Fibroblast of peridontal ligament (primary cell): ENCODE measurements around the gene HS3ST3A1.
A peak's percentile ranks its signal among the peaks of the same experiment; 100 is the strongest.
"Not testable (repeated sequence)": the region's sequence is repeated elsewhere in the genome, so short reads cannot be mapped to it uniquely, and the experiment has no call there.

ENCODE experiments used
- DNase-seq: peaks from one replicate; pipeline ENCODE4 v3.0.0-alpha.2; 2010; ENCODE audit errors: extremely low read depth

Gene HS3ST3A1

GRCh38 chr17:13538841-13539411 is 62.8 kb downstream of the HS3ST3A1 start:
- DNase-seq: no peak

DNA sequence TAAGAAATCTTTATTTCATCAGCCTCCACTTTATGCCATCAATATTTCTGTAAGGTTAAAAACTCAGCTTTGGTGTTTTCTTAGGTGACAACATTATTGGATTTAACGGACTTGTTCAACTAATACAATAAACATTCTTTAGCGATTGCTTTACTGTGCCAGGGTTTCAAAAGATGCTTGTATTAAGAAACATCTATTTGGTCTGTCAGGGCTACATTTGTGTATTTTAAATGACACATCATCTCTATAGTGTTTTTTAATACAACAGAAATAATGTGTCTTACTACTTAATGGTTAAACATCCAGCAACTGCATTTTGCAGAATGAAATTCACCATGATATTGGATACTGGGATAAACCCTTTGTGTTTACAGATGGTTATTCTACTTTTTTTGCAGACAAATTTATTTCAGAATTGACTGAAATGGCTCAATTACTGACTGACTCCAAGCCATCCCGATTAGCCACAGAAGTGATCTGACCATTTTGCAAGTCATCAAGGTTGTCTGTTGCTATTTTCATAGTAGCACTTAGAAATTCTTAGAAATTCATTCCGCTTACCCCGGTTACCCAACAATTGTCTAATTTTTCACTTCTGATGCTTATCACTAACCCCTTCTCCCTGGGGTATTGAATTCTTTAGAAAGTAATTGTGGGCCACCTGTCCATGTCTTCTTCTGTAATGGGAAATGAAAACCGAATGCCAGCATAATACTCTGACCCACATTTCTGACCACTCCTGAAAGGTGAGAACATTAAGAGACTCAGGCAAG is 63.7 kb downstream of the HS3ST3A1 start:
- DNase-seq: no peak

GRCh38 chr17:13537167-13537731 is 64.5 kb downstream of the HS3ST3A1 start:
- no peak for DNase-seq

GRCh38 chr17:13534946-13535345 is 66.8 kb downstream of the HS3ST3A1 start:
- DNase-seq: no peak

DNA sequence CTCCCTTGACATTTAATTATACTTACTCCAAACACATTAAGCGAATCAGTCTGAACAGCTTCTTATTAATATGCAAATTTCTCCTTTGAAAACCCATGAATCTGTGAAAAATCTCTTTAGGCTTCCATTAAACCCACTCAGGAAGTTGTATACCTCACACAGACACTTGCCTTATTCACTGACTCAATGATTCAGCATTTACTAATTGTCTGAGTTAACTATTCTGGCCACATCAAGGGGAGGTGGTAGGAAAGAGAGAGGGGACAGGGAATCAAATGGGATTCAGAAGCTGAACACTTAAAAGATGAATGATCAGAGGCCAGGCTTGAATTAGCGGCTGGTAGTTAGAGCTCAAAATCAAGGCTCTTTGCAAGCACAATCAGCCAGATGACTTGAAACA is 70.0 kb downstream of the HS3ST3A1 start:
- no peak for DNase-seq

DNA sequence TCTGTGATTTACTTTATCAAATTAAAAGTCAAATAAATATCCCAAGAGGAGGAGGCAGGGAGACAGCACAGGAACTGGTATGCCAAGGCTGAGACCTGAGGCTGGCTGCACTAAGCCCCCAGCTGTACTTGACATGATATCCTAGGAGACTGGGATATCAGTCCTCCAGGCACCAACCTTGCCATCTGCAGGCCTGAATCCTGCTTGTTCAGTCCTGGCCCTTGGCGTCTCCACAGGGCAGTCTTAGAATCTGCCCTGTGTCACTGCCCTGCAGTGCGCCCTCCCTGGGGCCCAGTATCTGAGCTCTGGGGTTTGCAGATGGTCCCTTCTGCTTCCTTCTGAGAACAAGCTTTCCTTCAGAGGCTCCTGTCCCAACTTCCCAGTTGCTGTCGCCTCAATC is 75.9 kb downstream of the HS3ST3A1 start:
- no peak for DNase-seq

GRCh38 chr17:13523164-13523563 is 78.6 kb downstream of the HS3ST3A1 start:
- no peak for DNase-seq

- DNase-seq: no peak
Measured at GRCh38 chr17:13522749-13523148, 79.0 kb downstream of the HS3ST3A1 start.

GRCh38 chr17:13521784-13522183 is 79.9 kb downstream of the HS3ST3A1 start:
- no peak for DNase-seq

GRCh38 chr17:13520899-13521572 is 80.7 kb downstream of the HS3ST3A1 start:
- peak; percentile 99 for DNase-seq

GRCh38 chr17:13518261-13519000 is 83.3 kb downstream of the HS3ST3A1 start:
- peak; percentile 86 for DNase-seq

GRCh38 chr17:13513039-13513405 is 88.7 kb downstream of the HS3ST3A1 start:
- no peak for DNase-seq

DNA sequence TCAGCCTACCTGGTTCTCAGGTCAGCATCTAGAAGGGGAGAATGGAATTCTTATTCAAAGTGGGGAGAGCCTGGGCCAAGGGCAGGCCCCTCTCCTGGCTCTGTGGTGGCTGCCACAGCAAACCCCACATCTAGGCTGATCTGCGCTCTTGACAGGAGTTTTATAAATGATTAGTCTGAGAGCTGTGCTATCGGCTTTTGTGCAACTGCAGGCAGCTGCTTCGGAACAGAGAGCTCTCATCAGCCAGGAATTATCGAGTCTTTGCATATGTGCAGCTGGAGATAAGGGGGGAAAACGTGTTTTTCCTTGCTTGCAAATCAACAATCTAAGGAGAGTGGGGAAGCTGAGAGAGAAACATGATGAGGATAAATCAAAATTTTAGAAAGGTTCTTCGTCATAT is 91.7 kb downstream of the HS3ST3A1 start:
- no peak for DNase-seq

DNA sequence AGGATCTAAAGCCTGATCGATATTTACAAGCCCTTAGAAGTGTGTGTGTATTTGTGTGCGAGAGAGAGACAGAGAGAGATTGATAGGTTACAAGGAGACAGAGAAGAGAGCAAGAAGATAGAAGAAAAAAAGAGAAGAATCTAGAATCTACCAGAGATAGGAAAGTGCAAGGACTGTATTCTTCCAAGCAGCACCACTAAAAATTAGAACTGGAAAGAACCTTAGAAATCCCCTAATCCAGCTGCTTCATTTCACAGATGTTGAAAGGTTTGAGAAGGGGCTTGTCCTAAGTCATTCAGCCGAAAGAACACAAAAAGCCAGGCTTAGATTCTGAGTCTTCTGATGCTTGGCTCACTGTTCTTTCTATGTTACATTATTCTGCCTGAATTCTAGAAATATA is 92.2 kb downstream of the HS3ST3A1 start:
- DNase-seq: no peak

- DNase-seq: no peak
Measured at GRCh38 chr17:13508896-13509295, 92.8 kb downstream of the HS3ST3A1 start.

DNA sequence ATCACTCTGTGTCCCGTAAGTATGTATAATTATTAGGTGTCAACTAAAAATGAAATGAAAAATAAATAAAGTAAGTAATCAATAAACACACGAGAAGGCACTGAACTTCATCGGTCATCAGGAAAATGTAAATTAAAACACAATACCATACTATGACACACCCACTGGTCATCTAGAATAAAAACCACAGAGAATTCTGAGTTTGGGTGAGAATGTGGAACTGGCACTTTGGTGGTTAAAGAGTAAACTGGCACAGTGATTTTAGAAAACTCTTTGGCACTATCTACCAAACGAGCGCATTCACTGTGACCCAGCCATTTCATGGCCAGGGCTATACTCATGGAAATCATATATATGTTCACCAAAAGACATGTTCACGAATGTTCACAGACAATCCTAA is 98.2 kb downstream of the HS3ST3A1 start:
- DNase-seq: no peak

DNA sequence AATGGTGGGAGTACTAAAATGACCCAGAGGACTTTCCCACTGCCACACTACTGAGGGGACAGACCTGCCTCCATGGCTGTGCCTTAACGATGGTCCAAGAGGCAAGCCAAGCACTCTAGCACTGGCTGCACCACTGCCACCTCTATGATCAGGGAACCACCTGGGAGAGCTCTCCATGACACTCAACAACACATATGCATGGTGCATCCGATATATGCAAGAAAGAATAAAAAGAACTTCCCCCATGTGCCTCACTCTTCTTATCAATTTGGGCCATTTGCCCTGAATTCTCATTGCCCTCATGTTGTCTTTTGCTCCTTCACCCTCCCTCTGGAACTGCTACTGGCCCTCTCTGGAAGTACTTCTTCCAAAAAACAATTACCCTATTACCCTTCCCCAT is 99.5 kb downstream of the HS3ST3A1 start:
- no peak for DNase-seq

DNA sequence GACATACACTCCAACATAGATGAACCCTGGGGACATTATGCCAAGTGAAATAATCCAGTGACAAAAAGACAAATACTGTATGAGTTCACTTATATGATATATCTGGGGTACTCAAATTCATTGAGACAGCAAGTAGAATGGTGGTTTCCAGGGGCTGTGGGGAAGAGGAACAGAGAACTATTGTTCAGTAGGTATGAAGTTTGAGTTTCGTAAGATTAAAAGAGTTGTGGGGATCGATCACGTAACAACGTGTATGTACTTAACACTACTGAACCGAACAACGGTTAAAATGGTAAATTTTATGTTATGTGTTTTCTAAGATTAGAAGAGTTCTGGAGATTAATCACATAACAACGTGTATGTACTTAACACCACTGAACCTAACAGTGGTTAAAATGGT is 100.8 kb downstream of the HS3ST3A1 start:
- DNase-seq: no peak

DNA sequence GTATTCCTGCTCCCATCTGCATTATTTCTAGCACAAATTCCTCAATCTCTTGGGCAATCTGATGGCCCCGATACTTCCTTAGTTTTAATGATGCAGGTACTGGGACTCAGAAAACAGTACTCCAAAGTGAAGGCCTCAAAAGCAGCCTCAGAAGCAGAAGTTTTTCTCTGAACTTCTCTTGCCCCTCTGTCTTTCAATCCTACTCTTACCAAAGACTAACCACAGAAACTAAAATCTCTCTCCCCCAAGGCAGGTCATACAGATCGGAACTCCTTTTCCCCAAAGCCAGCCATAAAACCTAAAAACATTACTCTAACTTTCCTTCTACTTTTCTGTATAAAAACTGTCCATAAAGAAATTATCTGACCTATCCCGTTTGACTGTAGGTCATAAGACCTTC is 103.5 kb downstream of the HS3ST3A1 start:
- no peak for DNase-seq

DNA sequence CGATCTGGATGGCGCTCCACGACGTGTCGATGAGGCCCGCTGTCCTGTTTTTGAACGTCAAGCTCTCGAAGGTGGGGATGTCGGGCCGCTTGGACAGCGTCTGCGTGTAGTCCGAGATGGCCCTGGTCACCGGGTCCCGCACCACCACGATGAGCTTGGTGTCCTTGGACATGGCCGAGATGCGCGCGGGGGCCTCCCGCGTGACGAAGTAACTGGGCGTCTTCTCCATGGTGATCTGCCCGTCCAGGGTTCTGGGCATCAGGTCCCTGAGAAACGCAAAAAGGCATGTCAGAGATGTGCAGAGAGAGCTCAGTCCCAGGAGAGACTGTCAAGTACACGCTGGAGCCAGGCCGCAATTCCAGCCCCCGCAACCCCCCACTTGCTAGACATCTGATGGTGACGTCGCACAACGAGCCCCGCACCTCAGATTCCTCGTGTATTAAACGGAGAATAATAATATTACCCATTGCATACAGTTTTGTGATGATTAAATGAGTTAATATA is 105.1 kb downstream of the HS3ST3A1 start:
- not testable (repeated sequence) for DNase-seq

DNA sequence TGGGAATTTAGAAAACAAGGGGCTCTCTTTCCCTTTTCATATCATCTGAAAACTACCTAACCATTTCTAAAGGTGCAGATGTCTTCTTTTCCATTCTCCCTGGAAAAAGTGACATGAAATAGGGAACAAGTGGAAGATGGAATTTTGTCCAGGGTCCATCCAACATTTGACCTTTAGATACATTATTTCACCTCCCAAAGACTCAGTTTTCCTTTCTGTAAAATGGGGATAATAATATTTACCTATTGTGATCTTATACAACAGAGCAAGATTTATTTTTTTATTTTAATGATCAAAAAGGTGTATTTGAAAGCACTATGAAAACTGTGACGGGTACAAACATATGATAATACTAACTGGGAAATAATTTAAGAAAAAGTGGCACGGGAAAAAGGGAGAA is 106.3 kb downstream of the HS3ST3A1 start:
- DNase-seq: no peak

GRCh38 chr17:13492737-13493122 is 109.0 kb downstream of the HS3ST3A1 start:
- DNase-seq: no peak
